Endometrium (tissue), 2 donors: ENCODE data around the gene NEMF.
A peak's percentile ranks its signal among the peaks of the same experiment; 100 is the strongest.
"Not testable (repeated sequence)": the region's sequence is repeated elsewhere in the genome, so short reads cannot be mapped to it uniquely, and the experiment has no call there.

Source experiments
- FAIRE-seq: peaks from 2 replicates; lab custom pipeline; 2012; peaks lifted over from hg19 to GRCh38; lab: Jason Lieb, UNC
- donor health status: control.
- donor health status: control.

The NEMF gene

GRCh38 chr14:49876563-49877127 is 24.1 kb upstream of the NEMF start:
- no peak for FAIRE-seq

DNA sequence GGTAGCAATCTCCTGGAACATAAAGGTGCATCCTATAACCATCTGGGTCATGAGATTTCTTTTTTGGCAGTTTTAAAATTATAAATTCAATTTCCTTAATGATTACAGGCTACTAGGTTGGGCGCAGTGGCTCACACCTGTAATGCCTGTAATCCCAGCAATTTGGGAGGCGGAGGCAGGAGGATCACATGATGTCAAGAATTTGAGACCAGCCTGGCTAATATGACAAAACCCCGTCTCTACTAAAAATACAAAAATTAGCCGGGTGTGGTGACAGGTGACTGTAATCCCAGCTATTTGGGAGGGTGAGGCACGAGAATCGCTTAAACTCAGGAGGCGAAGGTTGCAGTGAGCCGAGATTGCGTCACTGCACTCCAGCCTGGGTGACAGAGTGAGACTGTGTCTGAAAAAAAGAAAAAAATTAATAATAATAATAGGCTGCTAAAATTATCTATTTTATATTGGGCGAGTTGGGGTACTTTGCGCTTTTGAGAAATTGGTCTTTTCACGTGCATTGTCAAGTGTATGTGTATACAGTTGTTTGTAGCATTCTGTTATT is 23.1 kb upstream of the NEMF start:
- no peak for FAIRE-seq

DNA sequence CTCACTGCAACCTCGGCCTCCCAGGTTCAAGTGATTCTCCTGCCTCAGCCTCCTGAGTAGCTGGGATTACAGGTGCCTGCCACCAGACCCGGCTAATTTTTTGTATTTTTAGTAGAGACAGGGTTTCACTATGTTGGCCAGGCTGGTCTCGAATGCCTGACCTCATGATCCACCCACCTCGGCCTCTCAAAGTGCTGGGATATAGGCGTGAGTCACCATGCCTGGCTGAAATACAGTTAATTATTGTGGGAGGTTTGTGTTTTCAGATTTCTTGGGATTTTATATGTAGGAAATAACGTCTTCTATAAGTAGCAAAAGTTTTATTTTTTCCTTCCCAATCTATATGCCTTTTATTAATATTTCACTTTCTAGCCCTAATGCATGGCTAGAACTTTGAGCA is 21.0 kb upstream of the NEMF start:
- FAIRE-seq = not testable (repeated sequence)

DNA sequence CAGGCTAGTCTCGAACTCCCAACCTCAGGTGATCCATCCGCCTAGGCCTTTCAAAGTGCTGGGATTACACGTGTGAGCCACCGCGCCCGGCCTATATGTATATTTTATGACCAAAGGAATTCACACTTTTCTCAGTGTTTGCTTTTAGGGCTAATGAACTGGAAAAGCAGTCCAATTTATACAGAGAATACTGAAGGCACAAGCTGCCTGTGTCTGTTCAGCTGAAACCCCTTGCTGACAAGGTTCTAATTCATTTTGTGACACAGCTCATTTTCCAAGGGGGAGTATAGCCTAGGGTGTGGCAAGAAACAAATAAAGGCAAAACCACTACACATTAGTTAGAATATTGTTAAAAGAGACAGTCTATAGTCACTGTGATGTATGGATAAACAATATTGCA is 18.3 kb upstream of the NEMF start:
- no peak for FAIRE-seq

GRCh38 chr14:49868720-49869114 is 16.1 kb upstream of the NEMF start:
- FAIRE-seq = no peak

DNA sequence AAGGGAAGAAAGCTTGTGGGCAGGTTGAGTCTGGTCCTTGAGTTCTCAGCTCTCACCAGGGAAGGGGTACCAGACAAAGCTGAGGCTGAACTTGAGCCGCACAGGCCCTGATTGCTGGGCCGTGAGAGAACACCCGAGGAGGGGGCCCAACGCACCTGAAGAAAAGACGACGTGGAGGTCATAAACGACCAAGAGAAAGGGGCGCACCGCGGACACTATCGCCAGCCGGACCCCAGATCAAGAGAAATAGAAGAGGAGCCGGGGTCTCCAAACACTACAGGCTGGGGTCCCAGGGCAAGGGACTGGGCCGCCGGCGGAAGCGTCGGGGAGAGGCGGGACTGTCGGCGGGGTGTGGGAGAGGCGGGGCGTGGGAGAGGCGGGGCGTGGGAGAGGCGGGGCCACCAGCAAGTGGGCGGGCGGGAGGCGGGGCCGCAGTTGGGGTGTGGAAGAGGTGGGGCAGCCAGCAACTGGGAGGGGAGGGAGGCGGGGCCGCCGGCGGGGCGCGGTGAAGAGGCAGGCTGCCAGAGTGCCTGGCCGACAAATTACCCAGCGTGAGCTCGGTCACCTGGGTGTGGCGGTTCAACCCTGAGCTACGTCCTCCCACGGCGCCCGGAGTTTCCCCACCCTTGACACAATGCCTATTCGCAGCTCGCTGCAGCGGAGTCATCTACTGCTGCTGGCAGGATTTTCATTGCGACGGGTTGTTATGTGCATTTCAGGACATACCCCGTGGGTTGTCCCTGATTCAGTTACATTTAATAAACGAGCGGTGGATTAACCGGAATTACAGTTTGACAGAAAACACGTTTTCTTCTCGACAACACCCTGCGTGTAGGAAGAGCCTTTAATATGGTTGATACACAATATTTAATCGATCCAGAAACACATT is 15.5 kb upstream of the NEMF start:
- no peak for FAIRE-seq

DNA sequence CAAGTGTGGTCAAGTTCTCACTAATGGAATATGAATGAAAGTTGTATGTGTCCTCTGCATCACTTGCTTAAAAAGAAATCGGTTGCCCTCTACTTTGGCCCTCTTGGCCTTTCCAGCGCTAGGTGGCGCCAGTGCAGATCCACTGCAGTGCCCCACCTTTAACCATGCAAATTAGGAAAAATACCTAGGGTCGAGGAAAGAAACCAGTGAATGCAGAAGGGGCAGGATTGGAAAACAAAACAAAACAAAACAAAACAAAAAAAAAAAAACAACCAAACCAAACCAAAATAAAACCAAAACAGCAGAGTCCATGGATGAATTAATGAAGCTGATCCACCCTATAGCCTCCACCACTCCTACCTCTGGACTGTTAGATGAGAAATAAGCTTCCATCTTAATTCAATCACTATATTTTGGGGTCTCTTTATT is 12.9 kb upstream of the NEMF start:
- FAIRE-seq = no peak

DNA sequence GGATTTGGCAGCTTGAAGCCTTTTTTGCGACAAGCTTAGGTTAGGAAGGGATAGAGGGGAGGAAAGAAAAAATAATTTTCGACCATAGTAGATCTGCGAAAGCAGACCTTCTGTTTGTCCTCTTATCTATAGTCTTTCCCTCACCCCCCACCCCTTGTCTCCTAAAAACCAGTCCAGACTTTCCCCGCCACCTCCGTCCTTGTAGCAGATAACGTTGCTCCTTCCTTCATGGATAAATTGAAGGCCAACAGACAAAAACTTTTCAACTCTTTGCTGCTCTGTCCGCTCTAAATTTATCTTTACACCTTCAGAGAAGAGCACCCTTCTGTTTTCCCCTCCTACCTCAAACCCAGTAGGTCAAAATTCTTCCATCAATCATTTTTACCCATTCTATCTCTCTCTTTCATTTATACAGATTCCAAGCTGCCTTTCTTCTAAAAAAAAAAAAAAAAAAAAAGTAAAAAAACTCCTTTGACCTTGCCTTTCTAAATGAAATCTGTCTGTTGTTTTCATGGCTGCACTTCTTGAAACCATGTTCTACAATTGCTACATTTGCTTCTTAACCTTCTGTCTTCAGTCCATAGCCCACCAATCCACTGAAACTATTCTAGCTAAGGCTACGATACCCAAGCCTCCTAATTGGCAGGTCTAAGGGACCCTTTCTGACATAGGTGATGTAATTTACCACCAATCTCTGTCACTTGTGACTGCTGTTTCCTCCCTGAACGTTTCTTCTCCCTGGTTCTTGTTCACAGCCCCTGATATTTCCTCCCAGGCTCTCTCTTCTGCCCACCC is 11.1 kb upstream of the NEMF start:
- FAIRE-seq = no peak

- peak; percentile 55 for FAIRE-seq
These were observed 9.6 kb upstream of the NEMF start for GRCh38 chr14:49862089-49862673.

DNA sequence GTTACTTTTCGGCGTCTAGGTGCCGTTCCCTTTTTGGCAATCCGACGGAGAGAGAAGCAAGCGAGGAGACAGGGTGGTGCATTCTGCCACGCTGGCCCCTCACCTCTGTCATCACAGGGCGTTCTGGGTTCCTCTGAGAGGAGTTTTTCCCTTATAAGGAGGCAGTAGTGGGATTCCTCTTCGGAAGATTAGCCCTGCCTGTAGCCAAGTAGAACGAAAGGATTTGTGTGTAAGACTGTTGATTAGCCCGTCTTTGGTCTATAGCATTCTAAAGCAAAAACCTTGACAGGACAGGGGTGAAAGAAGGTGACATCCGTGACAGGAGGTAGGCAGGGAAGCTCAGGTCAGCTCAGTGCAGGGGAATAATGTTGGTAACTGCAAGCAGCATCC is 9.1 kb upstream of the NEMF start:
- no peak for FAIRE-seq

DNA sequence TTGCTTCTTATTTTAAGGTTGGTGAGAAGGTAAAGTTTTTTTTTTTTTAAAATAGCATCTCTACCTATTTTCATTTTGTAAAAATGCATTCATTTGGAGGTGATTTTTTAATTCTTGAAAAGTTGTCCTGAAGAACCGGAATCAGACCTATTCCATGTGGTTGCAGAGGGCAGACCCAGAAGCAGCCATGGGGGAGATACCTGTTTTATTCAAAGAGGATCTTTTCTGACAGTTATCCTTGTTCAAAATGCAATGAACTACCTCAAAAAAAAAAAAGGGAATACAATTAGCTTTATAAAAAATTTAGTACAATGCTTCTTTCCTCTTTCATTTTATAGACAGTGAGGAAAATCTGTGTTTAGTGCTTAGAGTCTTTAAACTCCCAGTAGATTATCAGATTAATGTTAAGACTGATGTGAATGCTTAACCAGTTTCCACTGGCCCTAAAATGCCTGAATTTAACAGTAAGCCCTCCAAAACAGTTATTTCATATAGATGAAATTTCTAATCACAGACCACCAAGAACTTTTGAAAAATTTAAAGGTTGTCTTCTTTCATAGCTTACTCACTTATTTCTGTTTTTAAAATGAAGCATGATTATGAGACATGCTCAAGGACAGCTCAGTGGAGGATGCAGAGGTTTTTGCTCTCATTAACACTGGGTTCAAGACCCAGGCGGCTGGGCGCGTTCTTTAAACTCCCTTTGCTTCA is 8.6 kb upstream of the NEMF start:
- FAIRE-seq = no peak

DNA sequence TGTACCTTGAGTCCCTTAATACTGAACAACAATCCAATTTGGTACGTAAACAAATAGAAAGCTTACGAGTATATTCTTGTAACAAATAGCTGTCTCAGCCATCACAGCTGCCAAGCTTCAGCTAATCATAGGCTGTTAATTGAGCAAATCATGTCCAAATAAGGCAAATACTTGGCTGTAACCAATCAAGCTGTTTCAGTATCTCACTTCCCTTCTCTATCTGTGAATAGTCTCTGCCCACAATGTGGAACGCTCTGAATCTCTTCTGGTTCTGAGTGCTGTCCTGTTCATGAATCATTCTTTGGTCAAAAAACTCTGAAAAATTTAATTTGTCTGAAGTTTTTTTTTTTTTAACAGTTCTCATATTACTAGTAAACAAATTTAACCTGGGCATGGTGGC is 5.8 kb upstream of the NEMF start:
- FAIRE-seq = no peak

DNA sequence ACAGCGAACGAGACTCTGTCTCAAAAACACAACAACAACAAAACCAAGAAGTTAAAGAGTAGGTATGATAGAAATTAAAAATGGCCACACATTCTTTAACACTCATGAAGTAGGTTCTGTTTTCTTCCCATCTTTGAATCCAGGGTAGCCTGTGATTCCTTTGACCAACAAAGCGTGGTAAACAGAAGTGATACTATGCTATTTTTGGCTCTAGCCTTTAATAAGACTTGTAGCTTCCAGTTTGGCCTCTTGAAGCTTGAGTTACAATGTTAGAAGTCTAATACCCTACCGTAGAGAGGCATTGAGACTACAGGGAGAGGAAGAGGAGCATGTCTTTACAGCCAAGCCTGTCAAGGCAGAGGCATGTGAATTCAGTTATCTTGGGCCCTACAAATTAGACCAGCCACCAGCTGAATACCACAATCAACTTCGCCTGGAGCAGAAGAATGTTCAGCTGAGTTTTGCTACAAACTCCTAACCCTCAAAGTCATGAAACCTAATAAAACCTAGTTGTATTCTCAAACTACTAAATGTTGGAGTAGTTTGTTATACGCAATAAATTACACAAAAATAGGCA is 4.9 kb upstream of the NEMF start:
- FAIRE-seq = no peak

GRCh38 chr14:49853572-49854375 is 1.2 kb upstream of the NEMF start:
- no peak for FAIRE-seq

GRCh38 chr14:49853158-49853477 is 530 bp upstream of the NEMF start:
- FAIRE-seq = no peak

DNA sequence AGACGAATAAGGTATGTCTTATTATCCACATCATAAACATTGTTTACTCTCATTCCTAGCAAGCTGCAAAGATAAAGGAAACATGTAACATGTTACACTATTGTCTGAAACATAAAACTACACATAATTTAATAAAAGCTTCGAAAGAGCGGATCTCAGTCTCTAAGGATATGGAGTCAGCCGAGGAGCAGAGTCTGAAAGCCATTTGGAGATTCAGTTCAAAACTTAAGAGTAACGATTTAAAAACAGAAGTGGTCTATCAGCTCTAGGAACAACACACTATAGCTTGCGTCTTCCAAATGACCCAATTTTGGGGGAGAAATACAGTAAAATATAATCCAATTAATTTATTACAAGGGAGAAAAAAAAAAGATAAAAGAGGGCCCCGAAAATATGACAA is 775 bp downstream of the NEMF start:
- no peak for FAIRE-seq

GRCh38 chr14:49849213-49849847 is 3.3 kb downstream of the NEMF start:
- no peak for FAIRE-seq

- peak; percentile 41 for FAIRE-seq
These were observed 23.9 kb downstream of the NEMF start for GRCh38 chr14:49828640-49829039.

GRCh38 chr14:49820176-49820575 is 32.4 kb downstream of the NEMF start:
- FAIRE-seq = no peak

DNA sequence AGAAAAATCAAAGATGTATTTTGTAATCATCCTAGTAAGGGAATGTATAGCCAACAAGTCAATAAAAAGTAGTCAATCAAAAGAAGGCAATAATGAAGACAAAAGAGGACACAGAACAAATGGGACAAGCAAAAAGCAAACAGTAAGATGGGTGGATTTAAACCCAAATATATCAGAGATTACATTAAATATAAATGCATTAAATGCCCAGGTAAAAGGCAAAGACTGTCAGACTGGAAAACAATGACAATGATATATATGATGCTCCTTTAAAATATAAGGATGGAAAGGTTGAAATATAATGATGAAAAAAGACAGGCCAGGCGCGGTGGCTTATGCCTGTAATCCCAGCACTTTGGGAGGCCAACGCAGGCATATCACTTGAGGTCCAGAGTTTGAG is 35.7 kb downstream of the NEMF start:
- FAIRE-seq = no peak
